Skeletal muscle tissue (tissue), 4 donors: Measurements from ENCODE around the gene RAB4A. TPM values are rescaled to one million over a fixed set of nuclear protein-coding genes. Genes with fewer than 3 reads are reported as not detected.

ENCODE experiments used
- H3K27ac ChIP-seq: one replicate; pipeline ENCODE4 v1.7.0; 2013; ENCODE audit warnings: mild to moderate bottlenecking, low read depth, low read length, inconsistent platforms
- H3K27me3 ChIP-seq, 3 donors: one replicate each; pipeline ENCODE4 v1.7.0; 2013; ENCODE audit warnings: low read length in 3 of 3; ENCODE audit not compliant: control insufficient read depth in 3 of 3, insufficient read depth in 3 of 3
- H3K36me3 ChIP-seq, 3 donors: one replicate each; pipeline ENCODE4 v1.7.0; 2013; ENCODE audit warnings: low read length in 3 of 3; ENCODE audit not compliant: control insufficient read depth in 3 of 3, insufficient read depth in 3 of 3
- H3K4me1 ChIP-seq, 3 donors: one replicate each; pipeline ENCODE4 v1.7.0; 2013; ENCODE audit warnings: low read length in 3 of 3, mild to moderate bottlenecking in 3 of 3; ENCODE audit not compliant: control insufficient read depth in 3 of 3, insufficient read depth in 3 of 3
- H3K4me3 ChIP-seq, 3 donors: one replicate each; pipeline ENCODE4 v1.7.0; 2013; ENCODE audit warnings: low read length in 3 of 3
- H3K9ac ChIP-seq, 3 donors: one replicate each; pipeline ENCODE4 v1.7.0; 2013; ENCODE audit warnings: low read length in 3 of 3, mild to moderate bottlenecking in 3 of 3, moderate library complexity in 2 of 3, low read depth in 1 of 3
- H3K9me3 ChIP-seq, 3 donors: one replicate each; pipeline ENCODE4 v1.7.0; 2013; ENCODE audit warnings: low read length in 3 of 3; ENCODE audit not compliant: control insufficient read depth in 3 of 3
- total RNA-seq: library from RNA; depleted of rRNA; stranded (reverse); fragments of >200 nt; gene quantifications from one replicate; pipeline ENCODE4 v1.2.3, GENCODE V29; 2014
- donor health status: Osteomylitis.

The RAB4A gene, protein sequence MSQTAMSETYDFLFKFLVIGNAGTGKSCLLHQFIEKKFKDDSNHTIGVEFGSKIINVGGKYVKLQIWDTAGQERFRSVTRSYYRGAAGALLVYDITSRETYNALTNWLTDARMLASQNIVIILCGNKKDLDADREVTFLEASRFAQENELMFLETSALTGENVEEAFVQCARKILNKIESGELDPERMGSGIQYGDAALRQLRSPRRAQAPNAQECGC
- 25.1 TPM for total RNA-seq

DNA sequence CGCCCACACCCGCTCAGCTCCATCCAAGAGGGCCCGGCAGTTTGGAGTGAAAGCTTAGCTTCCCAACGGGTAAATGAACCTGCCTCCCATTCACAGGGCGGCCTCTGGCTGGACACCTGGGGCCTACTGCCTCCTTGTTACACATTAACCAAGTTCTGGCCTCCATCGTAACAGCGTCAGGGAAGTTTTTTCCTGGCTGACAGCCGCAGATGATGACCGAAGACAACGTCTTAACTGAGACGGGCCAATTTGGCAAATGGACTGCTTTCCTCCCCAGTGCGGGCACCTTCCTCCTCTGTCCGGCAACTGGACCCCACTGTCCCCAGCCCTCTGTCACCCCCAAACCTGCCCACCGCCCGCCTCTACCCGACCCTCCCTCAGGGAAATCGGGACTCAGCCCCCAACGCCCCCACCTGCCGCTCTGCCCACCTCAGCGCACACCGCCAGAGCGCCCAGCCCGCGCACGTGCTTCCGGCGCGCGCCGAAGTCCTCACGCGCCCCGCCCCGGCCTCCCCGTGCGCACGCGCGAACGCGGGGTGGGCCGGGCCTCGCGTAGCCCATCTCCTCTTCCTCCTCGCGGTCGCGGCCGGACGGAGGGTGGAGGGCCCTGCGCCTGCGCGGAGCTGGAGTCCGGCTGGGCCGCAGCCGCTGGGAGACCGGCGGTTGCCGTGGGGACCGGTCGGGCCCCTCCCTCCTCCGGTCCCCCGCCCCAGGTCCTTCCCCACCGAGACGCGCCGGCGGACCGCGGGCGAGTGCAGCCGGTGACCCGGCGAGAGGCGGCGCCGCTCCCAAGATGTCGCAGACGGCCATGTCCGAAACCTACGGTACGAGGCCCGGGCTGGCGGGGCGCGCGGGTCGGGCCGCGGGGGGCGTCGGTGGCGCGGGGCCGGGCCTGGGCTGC is at the start of gene RAB4A:
Gene RAB4A, plus strand, starts transcription at position 565 of the 901 bp plus-strand sequence. Its CDS starts 229 bp downstream, at position 794.
- Histone ChIP-seq H3K27ac (peak within 1 kb of the TSS; percentile 86), H3K27me3 (no peaks in the 10 kb centered on the region), H3K9ac (peak within 1 kb of the TSS; percentile 79 to 93 (median 80)), H3K4me3 (peak within 1 kb of the TSS; percentile 76 to 82 (median 79)), H3K9me3 (no peaks in the 10 kb centered on the region), H3K4me1 (peaks cover 30 to 46% (median 33%) of the 10 kb centered on the region in 3 donors), H3K36me3 (peaks cover 0 to 2% (median 0%) of the 10 kb centered on the region in 3 donors)

DNA sequence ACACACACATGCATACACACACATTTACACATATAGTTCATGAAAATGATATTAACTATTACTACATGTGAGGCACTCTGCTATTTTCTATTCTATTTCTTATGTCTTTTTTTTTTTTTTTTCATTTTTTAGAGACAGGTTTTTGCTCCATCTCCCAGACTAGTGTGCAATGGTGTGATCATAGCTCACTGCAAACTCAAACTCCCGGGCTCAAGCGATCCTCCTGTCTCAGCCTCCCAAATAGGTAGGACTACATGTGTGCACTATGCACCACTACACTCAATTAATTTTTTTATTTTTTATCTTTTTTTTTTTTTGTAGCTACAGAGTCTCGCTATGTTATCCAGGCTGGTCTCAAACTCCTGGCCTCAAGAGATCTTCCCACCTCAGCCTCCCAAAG is 48.8 kb upstream of the RAB4A start:
- Histone ChIP-seq H3K9ac (no peak overlapping the region), H3K27me3 (no peaks in the 10 kb centered on the region), H3K36me3 (no peaks in the 10 kb centered on the region), H3K4me3 (no peak overlapping the region), H3K9me3 (no peaks in the 10 kb centered on the region), H3K27ac (no peak overlapping the region), H3K4me1 (peaks cover 2 to 9% (median 8%) of the 10 kb centered on the region in 3 donors)

- Histone ChIP-seq H3K9me3 (no peaks in the 10 kb centered on the region), H3K27ac (no peak overlapping the region), H3K4me1 (peaks cover 7 to 11% (median 8%) of the 10 kb centered on the region in 3 donors), H3K9ac (no peak overlapping the region), H3K4me3 (no peak overlapping the region), H3K27me3 (no peaks in the 10 kb centered on the region), H3K36me3 (no peaks in the 10 kb centered on the region)
Observed at GRCh38 chr1:229223498-229223897, 47.4 kb upstream of the RAB4A start.

DNA sequence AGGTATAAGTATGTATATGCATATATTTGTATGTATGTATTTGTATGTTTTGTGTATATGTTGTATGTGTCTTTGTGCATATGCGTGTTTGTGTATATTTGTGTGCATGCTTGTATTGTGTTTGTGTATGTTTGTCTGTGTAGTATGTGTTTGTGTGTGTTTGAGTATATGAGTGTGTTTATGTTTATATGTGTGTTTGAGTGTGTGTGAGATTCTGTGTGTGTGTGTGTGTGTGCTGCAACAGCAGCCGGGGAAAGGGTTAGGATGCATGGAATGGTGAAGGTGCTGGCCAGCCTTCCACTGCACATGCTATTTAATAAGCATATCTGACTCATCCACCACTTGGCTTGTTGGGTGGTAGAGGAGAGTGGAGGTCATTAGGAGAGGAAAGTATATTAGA is 46.6 kb upstream of the RAB4A start:
- Histone ChIP-seq H3K9ac (no peak overlapping the region), H3K27ac (no peak overlapping the region), H3K27me3 (no peaks in the 10 kb centered on the region), H3K36me3 (no peaks in the 10 kb centered on the region), H3K4me1 (peaks cover 13% of the 10 kb centered on the region in 3 donors), H3K4me3 (no peak overlapping the region), H3K9me3 (no peaks in the 10 kb centered on the region)

GRCh38 chr1:229225331-229225782 is 45.6 kb upstream of the RAB4A start:
- Histone ChIP-seq H3K27ac (no peak overlapping the region), H3K27me3 (no peaks in the 10 kb centered on the region), H3K4me3 (no peak overlapping the region), H3K9me3 (no peaks in the 10 kb centered on the region), H3K9ac (no peak overlapping the region), H3K36me3 (no peaks in the 10 kb centered on the region), H3K4me1 (peaks cover 23 to 24% (median 24%) of the 10 kb centered on the region in 3 donors)

- H3K27me3 ChIP-seq, result no peaks in the 10 kb centered on the region
- H3K4me1 ChIP-seq, result peaks cover 23 to 31% (median 31%) of the 10 kb centered on the region in 3 donors
- no peak overlapping the region for H3K9ac ChIP-seq
- no peak overlapping the region for H3K27ac ChIP-seq
- no peaks in the 10 kb centered on the region for H3K9me3 ChIP-seq
- H3K4me3 ChIP-seq, result no peak overlapping the region
- H3K36me3 ChIP-seq, result no peaks in the 10 kb centered on the region
Observed at GRCh38 chr1:229226796-229227195, 44.1 kb upstream of the RAB4A start.

GRCh38 chr1:229227298-229227919 is 43.5 kb upstream of the RAB4A start:
- H3K4me1 ChIP-seq, result peaks cover 23 to 31% (median 31%) of the 10 kb centered on the region in 3 donors

GRCh38 chr1:229228522-229228921 is 42.4 kb upstream of the RAB4A start:
- Histone ChIP-seq H3K36me3 (no peaks in the 10 kb centered on the region), H3K4me3 (no peak overlapping the region), H3K4me1 (peaks cover 23 to 31% (median 26%) of the 10 kb centered on the region in 3 donors), H3K27me3 (no peaks in the 10 kb centered on the region), H3K9ac (no peak overlapping the region), H3K9me3 (no peaks in the 10 kb centered on the region), H3K27ac (no peak overlapping the region)

More at GRCh38 chr1:229227298-229227919, 43.5 kb upstream of the RAB4A start:
- no peak overlapping the region for H3K4me3 ChIP-seq
- no peaks in the 10 kb centered on the region for H3K36me3 ChIP-seq
- H3K27ac ChIP-seq, result no peak overlapping the region
- no peak overlapping the region for H3K9ac ChIP-seq
- H3K9me3 ChIP-seq, result no peaks in the 10 kb centered on the region
- no peaks in the 10 kb centered on the region for H3K27me3 ChIP-seq

GRCh38 chr1:229229137-229229720 is 41.7 kb upstream of the RAB4A start:
- peak overlapping the region; percentile 33 to 68 (median 56) for H3K4me3 ChIP-seq
- peak overlapping the region in 2 of 3 donors; percentile 45 to 77 for H3K9ac ChIP-seq
- peaks cover 20 to 31% (median 25%) of the 10 kb centered on the region in 3 donors for H3K4me1 ChIP-seq
- H3K27me3 ChIP-seq, result no peaks in the 10 kb centered on the region
- H3K36me3 ChIP-seq, result no peaks in the 10 kb centered on the region
- H3K9me3 ChIP-seq, result no peaks in the 10 kb centered on the region
- H3K27ac ChIP-seq, result peak overlapping the region; percentile 67
